GM12892 (cell line): ENCODE data around the gene ZNF213.

Experiments
- POLR2A ChIP-seq: IDR thresholded peaks from 2 replicates; pipeline ENCODE4 v1.6.1; 2011; ENCODE audit warnings: low read depth, low read length, control low read depth
- POLR2AphosphoS5 ChIP-seq: IDR thresholded peaks from 2 replicates; pipeline ENCODE4 v1.6.1; 2011; ENCODE audit warnings: low read depth, low read length, control low read depth

DNA sequence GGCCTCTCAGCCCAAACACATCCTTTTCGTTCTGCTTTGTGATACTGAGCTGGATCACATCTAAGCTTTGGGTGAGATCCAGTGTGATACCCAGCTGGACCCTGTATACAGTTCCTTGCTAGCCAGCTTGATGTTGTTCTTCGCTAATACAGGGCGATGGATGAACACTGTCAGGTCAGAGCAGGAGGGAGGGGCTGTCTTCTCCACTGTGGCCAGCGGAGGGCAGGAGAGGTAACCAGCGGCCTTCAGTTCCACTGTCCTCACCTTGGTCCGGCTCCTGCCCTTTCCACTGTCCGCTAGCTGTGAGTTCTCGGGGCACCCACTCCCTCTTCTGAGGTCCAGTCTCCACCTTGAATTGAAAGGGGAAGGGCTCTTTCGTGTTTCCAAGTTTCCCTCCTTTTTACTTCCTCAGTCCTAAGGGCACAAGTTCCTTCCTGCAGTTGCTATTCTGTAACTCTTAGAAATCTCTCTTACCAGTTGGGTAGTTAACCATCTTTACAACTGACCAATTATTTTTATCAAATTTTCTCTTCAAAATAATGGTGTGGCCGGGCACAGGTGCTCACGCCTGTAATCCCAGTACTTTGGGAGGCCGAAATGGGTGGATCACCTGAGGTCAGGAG lies 3.0 kb upstream of the ZNF213 start:
- TF ChIP-seq POLR2AphosphoS5: no peak
- TF ChIP-seq POLR2A: no peak; the same call in 1 of the 2 replicates
